ENCODE results near the gene TNFRSF14. TPM values are rescaled to one million over a fixed set of nuclear protein-coding genes. Genes with fewer than 3 reads are reported as not detected.

The TNFRSF14 gene
- total and polyA plus RNA-seq, 2 donors (not counting 1 experiment from before 2014, with no cell fraction given) = 239 to 427 TPM

DNA sequence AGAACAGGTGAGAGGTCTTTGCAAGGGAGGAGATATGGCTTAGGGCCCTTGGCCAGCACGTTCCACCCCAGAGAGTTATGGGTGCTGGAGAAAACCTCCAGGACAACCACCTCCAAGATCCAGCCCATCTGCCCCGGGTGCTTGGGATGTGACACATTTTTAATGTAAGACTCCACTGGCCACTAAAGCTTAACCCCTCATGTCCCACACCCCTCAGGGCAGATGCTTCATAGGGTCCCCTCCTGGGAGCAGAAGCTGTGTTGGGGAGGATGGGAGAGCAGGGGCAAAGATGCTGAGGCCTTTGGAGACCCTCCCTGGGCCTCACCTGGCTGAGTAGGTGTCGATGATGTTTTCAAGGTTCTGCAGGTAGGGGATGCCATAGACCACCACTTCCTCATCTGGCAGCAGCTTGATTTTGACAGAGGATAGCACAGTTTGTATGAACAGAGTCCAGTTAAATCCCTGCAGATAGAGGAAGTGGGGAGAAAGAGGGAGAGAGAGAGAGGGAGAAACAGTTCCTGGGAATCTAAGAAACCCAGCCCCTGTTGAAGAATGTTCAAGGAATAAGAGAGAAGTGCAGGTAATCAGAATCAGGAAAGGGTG is 42.3 kb downstream of the TNFRSF14 start:
- H3K4me3 ChIP-seq (ENCODE audit: control extremely low read depth in 1 of 5, extremely low read depth in 1 of 5, insufficient read depth in 1 of 5, low read depth in 2 of 5, low read length in 4 of 5) = no peak overlapping the region
- Mint-ChIP-seq H3K4me3 (no peak overlapping the region), H3K9me3 (ENCODE audit: insufficient read depth) (peaks cover 2% of the 10 kb centered on the region), H3K27ac (no peak overlapping the region), H3K27me3 (peaks cover 23% of the 10 kb centered on the region), H3K4me1 (no peaks in the 10 kb centered on the region)
- H2AFZ ChIP-seq (ENCODE audit: insufficient read depth, low read depth, low read length, poor library complexity, severe bottlenecking) = no peak overlapping the region
- no peaks in the 10 kb centered on the region for H3K79me2 ChIP-seq (ENCODE audit: control insufficient read depth, insufficient read depth, low read length)
- H3K9ac ChIP-seq (ENCODE audit: low read length) = no peak overlapping the region
- no peaks in the 10 kb centered on the region for H3K4me1 ChIP-seq (ENCODE audit: control insufficient read depth in 2 of 2, insufficient read depth in 2 of 2, low read length in 2 of 2)
- CTCF ChIA-PET = interaction anchor here (0.8 kb wide), 1 partner anchor 403 kb away, joined by 3 read pairs; no protein-coding TSS in a partner anchor
- no peak overlapping the region for H3K4me2 ChIP-seq (replicated peaks; ENCODE audit: low read depth, low read length, poor library complexity, severe bottlenecking)
- intact Hi-C loops (cut with micrococcal nuclease) = no loop called here
- H3K27ac ChIP-seq (ENCODE audit: low read length in 2 of 2) = no peak overlapping the region
- peaks cover 2 to 8% (median 5%) of the 10 kb centered on the region in 3 donors for H3K9me3 ChIP-seq (ENCODE audit: control extremely low read depth in 1 of 3, control insufficient read depth in 2 of 3, insufficient read depth in 1 of 3, low read length in 2 of 3)
- TF ChIP-seq EZH2 (IDR thresholded peaks at IDR 0.05; ENCODE audit: borderline replicate concordance, insufficient read depth, low read depth, low read length, poor library complexity, severe bottlenecking) = no peak
- TF ChIP-seq, protein P1, sequence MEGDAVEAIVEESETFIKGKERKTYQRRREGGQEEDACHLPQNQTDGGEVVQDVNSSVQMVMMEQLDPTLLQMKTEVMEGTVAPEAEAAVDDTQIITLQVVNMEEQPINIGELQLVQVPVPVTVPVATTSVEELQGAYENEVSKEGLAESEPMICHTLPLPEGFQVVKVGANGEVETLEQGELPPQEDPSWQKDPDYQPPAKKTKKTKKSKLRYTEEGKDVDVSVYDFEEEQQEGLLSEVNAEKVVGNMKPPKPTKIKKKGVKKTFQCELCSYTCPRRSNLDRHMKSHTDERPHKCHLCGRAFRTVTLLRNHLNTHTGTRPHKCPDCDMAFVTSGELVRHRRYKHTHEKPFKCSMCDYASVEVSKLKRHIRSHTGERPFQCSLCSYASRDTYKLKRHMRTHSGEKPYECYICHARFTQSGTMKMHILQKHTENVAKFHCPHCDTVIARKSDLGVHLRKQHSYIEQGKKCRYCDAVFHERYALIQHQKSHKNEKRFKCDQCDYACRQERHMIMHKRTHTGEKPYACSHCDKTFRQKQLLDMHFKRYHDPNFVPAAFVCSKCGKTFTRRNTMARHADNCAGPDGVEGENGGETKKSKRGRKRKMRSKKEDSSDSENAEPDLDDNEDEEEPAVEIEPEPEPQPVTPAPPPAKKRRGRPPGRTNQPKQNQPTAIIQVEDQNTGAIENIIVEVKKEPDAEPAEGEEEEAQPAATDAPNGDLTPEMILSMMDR (IDR thresholded peaks at IDR 0.05) = no peak
- POLR2A ChIA-PET = no interaction called here
- peaks cover 0 to 20% (median 1%) of the 10 kb centered on the region in 4 experiments for H3K27me3 ChIP-seq (replicated peaks in 1 of 4; ENCODE audit: control extremely low read depth in 1 of 4, control insufficient read depth in 3 of 4, insufficient read depth in 4 of 4, low read length in 3 of 4)
- ATAC-seq (ENCODE audit: low read depth) (no peak), DNase-seq (peak; percentile 3)
- H4K20me1 ChIP-seq (ENCODE audit: control insufficient read depth, insufficient read depth, low read length, poor library complexity, severe bottlenecking) = no peaks in the 10 kb centered on the region
- no peaks in the 10 kb centered on the region for H3K36me3 ChIP-seq (replicated peaks in 1 of 2; ENCODE audit: control extremely low read depth in 1 of 2, control insufficient read depth in 1 of 2, extremely low read depth in 1 of 2, insufficient read depth in 2 of 2, low read length in 1 of 2)
- WGBS (ENCODE audit: insufficient coverage) = 83% methylated on average over 1 of the region's 3 CpGs

DNA sequence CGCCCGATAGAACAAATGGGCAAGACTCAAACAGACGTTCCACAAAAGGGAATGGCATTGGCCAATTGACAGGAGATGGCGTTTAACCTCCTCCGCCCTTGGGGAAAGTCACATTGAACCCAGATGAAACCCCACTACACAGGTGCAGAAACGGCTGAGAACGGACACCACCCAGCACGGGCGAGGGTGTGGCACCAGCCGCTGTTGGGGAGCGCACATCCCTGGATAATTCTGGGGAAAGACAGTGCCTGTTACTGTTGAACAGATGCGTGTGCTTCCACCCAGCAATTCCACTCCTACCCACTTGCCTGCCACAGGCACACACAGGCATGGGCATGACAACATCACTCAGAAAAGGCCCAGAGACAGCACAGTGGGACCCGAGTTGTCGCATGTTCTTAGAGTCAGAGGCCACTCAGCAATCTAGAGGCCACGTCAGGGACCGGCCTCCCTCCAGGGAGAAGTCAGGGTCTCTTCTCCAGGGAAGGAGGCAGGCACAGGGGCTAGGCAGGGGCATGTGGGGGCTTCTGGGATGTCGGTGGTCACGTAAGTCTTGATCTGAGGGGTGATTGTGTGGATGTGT is 45.6 kb downstream of the TNFRSF14 start:
- ATAC-seq (ENCODE audit: low read depth) = no peak
- ChIA-PET CTCF (no interaction called here), POLR2A (no interaction called here)
- H3K27ac Mint-ChIP-seq = no peak overlapping the region
- no peak for DNase-seq
- WGBS (ENCODE audit: insufficient coverage) = 88% methylated on average over 13 of the region's 18 CpGs
- H3K9me3 Mint-ChIP-seq (ENCODE audit: insufficient read depth) = peaks cover 2% of the 10 kb centered on the region
- peaks cover 2 to 8% (median 5%) of the 10 kb centered on the region in 3 donors for H3K9me3 ChIP-seq (ENCODE audit: control extremely low read depth in 1 of 3, control insufficient read depth in 2 of 3, insufficient read depth in 1 of 3, low read length in 2 of 3)
- peaks cover 0 to 17% (median 1%) of the 10 kb centered on the region in 4 experiments for H3K27me3 ChIP-seq (replicated peaks in 1 of 4; ENCODE audit: control extremely low read depth in 1 of 4, control insufficient read depth in 3 of 4, insufficient read depth in 4 of 4, low read length in 3 of 4)
- H3K9ac ChIP-seq (ENCODE audit: low read length) = no peak overlapping the region
- TF ChIP-seq EZH2 (IDR thresholded peaks at IDR 0.05; ENCODE audit: borderline replicate concordance, insufficient read depth, low read depth, low read length, poor library complexity, severe bottlenecking) = no peak
- TF ChIP-seq, protein P1 (IDR thresholded peaks at IDR 0.05) = no peak
- no peaks in the 10 kb centered on the region for H3K79me2 ChIP-seq (ENCODE audit: control insufficient read depth, insufficient read depth, low read length)
- H3K4me1 ChIP-seq (ENCODE audit: control insufficient read depth in 2 of 2, insufficient read depth in 2 of 2, low read length in 2 of 2) = no peaks in the 10 kb centered on the region
- H3K4me2 ChIP-seq (replicated peaks; ENCODE audit: low read depth, low read length, poor library complexity, severe bottlenecking) = no peak overlapping the region
- no peak overlapping the region for H3K27ac ChIP-seq (ENCODE audit: low read length in 2 of 2)
- no peak overlapping the region for H3K4me3 Mint-ChIP-seq
- H3K27me3 Mint-ChIP-seq = peaks cover 23% of the 10 kb centered on the region
- no peak overlapping the region for H2AFZ ChIP-seq (ENCODE audit: insufficient read depth, low read depth, low read length, poor library complexity, severe bottlenecking)
- H4K20me1 ChIP-seq (ENCODE audit: control insufficient read depth, insufficient read depth, low read length, poor library complexity, severe bottlenecking) = no peaks in the 10 kb centered on the region
- intact Hi-C loops (cut with micrococcal nuclease) = no loop called here
- no peak overlapping the region for H3K4me3 ChIP-seq (ENCODE audit: control extremely low read depth in 1 of 5, extremely low read depth in 1 of 5, insufficient read depth in 1 of 5, low read depth in 2 of 5, low read length in 4 of 5)
- H3K36me3 ChIP-seq (replicated peaks in 1 of 2; ENCODE audit: control extremely low read depth in 1 of 2, control insufficient read depth in 1 of 2, extremely low read depth in 1 of 2, insufficient read depth in 2 of 2, low read length in 1 of 2) = no peaks in the 10 kb centered on the region
- H3K4me1 Mint-ChIP-seq = no peaks in the 10 kb centered on the region

Data from B cell (primary cell).